GM12801 (cell line): ENCODE measurements around the gene RXFP4.

Experiments
- TF ChIP-seq, protein P1 (sequence below): IDR thresholded peaks from one replicate; pipeline ENCODE4 v1.5.1; 2011; ENCODE audit warnings: control low read depth; ENCODE audit not compliant: insufficient read length; ENCODE audit errors: extremely low read depth

RXFP4 gene

DNA sequence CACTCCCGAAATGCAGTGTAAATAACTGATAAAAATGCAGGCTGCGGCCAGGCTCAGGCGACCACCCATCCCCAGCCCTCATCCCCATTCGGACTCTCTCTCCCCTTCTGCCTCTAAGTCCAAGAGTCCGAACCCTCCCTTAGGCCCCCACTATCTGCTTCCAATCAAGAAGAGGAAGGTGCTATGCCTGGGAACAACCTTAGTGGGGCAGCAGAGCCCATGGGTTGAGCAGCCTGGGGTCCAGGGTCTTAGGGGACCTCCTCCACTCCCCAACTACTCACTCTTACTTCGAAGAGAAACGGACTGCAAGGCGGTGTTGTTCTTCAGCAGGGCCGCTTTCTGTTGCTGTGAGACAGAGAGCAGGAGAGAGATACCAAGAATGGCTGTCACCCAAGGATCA, 24.7 kb downstream of the RXFP4 start:
- TF ChIP-seq, protein P1, sequence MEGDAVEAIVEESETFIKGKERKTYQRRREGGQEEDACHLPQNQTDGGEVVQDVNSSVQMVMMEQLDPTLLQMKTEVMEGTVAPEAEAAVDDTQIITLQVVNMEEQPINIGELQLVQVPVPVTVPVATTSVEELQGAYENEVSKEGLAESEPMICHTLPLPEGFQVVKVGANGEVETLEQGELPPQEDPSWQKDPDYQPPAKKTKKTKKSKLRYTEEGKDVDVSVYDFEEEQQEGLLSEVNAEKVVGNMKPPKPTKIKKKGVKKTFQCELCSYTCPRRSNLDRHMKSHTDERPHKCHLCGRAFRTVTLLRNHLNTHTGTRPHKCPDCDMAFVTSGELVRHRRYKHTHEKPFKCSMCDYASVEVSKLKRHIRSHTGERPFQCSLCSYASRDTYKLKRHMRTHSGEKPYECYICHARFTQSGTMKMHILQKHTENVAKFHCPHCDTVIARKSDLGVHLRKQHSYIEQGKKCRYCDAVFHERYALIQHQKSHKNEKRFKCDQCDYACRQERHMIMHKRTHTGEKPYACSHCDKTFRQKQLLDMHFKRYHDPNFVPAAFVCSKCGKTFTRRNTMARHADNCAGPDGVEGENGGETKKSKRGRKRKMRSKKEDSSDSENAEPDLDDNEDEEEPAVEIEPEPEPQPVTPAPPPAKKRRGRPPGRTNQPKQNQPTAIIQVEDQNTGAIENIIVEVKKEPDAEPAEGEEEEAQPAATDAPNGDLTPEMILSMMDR: no peak

DNA sequence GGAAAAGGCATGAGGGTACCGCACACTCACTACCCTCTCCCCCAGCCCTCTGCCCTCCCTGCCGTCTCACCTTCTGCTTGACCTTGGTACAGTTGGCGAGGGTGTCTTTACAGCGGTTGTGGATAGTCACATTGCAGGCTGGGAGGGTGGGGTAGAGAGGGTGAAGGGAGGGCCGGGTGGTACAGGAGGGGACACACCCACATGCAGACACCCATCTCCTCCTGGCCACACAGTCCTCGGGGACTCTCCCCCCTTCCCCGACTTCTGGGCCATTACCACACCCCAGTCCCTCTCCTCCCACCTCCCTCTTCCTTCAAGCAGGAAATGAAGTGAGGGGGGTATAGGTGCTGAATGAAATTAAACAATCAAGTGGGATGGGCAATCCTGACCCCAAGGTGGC, 25.3 kb downstream of the RXFP4 start:
- TF ChIP-seq, protein P1: no peak

DNA sequence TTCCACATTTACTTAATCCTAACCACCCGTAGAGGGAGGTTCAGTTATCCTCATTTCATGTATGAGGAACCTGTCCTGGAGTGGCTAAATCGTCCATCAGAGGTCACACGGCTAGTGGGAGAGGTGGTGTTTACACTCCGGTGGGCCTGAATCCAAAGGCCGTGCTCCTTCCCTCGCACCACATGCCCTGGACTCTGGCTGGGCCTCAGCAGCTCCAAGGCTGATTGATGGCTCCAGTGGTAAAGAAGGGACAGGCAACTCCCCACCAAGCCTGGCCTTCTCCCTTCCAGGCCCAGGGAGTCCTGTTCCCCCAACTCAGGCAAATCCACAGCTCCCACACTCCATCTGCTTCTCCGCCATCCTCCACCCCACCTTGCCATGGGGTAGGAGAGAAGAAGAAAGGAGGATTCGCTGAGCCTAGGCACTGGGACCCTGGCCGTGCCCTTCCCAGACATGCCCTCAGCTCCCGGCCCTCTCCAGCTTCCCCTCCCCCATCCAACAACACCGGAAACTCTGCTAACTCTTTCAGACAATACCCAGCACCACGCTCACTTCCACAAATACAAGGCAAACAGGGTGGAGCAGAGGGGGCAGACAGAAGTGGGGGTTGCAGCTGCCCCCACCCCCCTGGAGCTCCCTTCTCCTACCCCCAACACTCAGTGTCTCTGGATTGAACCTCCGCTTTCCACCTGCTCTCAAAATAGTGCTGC, 26.1 kb downstream of the RXFP4 start:
- TF ChIP-seq, protein P1: no peak

DNA sequence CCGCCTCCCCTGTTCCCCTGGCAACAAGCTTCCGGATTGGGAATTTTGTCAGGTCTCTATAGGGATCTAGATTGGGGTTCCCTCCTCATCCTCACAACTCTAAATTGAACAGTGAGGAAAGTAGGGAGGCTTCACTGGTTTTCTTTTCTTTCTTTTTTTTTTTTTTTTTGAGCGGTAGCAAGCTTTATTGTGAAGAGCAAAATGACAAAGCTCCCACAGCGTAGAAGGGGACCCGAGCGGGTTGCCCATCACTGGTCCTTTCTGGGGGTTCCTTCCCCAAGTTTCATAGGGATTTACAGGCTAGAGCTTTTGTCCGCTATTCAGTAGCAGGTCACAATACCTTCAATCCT, 26.6 kb downstream of the RXFP4 start:
- TF ChIP-seq, protein P1: no peak

DNA sequence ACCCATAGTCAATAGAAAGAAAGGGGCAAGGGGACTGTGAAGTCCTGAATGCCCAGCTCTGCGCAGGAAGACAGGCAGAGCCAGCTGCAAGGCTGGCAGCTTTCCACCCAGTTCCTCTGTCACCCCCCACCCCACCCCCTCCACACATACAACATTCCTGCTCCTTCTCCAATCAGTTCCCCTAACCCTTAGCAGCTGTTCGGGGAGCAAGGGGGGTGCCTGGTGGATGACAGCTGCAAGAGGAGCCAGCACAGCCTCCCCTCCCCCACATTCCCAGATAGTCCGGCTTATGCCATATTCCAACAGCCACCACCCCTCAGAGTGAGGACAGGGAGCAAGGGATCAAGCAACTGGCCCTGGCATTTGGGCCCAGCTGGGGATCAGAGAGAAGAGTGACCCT, 27.2 kb downstream of the RXFP4 start:
- TF ChIP-seq, protein P1: no peak

DNA sequence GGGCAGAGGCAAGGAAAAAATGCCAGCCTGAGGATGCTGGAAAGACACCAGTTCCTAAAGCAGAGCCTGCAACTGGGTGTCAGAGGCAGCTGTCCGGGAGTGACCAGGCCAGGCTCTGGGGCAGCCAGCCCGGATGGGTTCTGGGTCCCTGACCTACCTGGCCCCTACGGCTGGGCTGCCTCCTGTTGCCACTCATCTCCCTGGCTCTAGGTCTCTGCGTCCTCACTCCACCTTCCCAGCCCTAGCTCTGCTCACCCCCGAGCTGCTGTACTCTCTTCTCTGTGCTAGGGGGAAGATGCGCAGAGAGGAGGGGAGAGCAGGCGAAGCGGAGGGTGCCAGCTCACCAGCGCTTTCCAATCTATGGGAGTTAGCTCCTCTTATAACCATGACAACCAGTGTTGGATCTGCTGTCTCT, 27.9 kb downstream of the RXFP4 start:
- TF ChIP-seq, protein P1: no peak

DNA sequence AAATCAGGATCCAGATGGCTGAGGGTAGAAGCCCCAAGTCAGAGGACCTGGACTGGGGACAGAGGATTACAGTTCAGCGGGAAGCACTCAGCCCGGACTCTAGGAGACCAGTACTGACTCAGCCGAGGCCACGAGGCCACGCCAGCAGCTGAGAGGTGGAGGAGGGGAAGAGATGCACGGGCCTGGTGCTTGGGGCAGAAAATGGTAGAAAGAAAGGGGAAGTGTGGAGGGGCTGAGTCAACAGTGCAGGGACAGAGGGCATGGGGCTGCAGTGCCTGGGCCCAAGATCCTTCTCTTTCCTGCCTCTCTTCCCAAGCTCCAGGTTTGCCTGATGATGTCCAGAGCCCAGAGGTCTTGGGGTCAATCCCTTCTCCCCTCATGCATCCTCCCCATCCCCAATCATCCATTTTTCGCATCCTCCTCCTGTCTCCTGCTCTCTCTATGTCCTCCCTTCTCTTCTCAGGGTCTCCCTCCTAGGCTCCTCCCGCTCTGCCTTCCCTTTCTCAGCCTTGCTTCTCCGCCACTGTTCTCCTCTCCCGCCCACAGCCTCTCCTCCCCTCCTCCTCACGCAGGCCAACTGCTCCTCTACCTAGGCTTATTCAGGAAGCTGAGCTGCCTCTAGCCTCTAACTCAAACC, 29.2 kb downstream of the RXFP4 start:
- TF ChIP-seq, protein P1: no peak
